Erythroblast (primary cell): ENCODE measurements around the gene FMN1.

Experiments used
- GATA1 ChIP-seq: IDR thresholded peaks from 2 replicates; pipeline ENCODE4 v1.6.1; 2011; ENCODE audit warnings: low read depth, mild to moderate bottlenecking, control low read depth, low read length, moderate library complexity
- POLR2A ChIP-seq: IDR thresholded peaks from 2 replicates; pipeline ENCODE4 v1.6.1; 2011; ENCODE audit warnings: mild to moderate bottlenecking, low read length

GRCh38 chr15:32957219-32957618 lies 237.3 kb downstream of the FMN1 start:
- TF ChIP-seq POLR2A: no peak
- TF ChIP-seq GATA1: no peak
